ENCODE results near the gene TACR1. TPM values are rescaled to one million over a fixed set of nuclear protein-coding genes. Genes with fewer than 3 reads are reported as not detected.

Gene TACR1
- polyA plus RNA-seq, 1 of the 3 experiments (the other 2 are of a cell fraction): under 0.01 TPM

- H3K36me3 ChIP-seq (replicated peaks in 1 of 2; ENCODE audit: control insufficient read depth in 1 of 2, insufficient read depth in 2 of 2, low read length in 1 of 2): no peaks in the 10 kb centered on the region
- POLR2A ChIA-PET: no interaction called here
- peaks cover 0 to 9% of the 10 kb centered on the region in 2 experiments; a peak in 1 of 4 replicates for H3K4me1 ChIP-seq (ENCODE audit: control insufficient read depth in 1 of 2, insufficient read depth in 2 of 2, low read depth in 1 of 2, low read length in 1 of 2)
- no peaks in the 10 kb centered on the region for H3F3A ChIP-seq (replicated peaks; ENCODE audit: insufficient read depth)
- H3K27ac ChIP-seq (ENCODE audit: low read depth in 2 of 2, low read length in 1 of 2): no peak overlapping the region
- no peak for TF ChIP-seq CTCF (IDR thresholded peaks at IDR 0.05)
- CTCF ChIA-PET: interaction anchor here (1.1 kb wide), 1 partner anchor 132 kb away, joined by 3 read pairs; the partner anchor contains the start of gene TACR1
- H2AFZ ChIP-seq (ENCODE audit: low read depth): no peak overlapping the region
- H3K4me2 ChIP-seq: no peak overlapping the region
- no peaks in the 10 kb centered on the region for H4K20me1 ChIP-seq (ENCODE audit: insufficient read depth)
- H3K79me2 ChIP-seq (ENCODE audit: insufficient read depth): no peaks in the 10 kb centered on the region
- no peaks in the 10 kb centered on the region for H3K9me2 ChIP-seq
- H3K27me3 ChIP-seq (ENCODE audit: insufficient read depth): no peaks in the 10 kb centered on the region; the same call in 1 of the 2 replicates
- WGBS (ENCODE audit: low lambda C conversion rate): 73% methylated on average over 2 of the region's 2 CpGs
- no peak for DNase-seq
- no peak overlapping the region for H3K4me3 ChIP-seq (ENCODE audit: low read depth in 2 of 2, low read length in 1 of 2)
- H3K9me3 ChIP-seq: no peaks in the 10 kb centered on the region
- no peak overlapping the region for H3K9ac ChIP-seq
Observed at GRCh38 chr2:75067506-75067905, 131.8 kb downstream of the TACR1 start.

- H3F3A ChIP-seq (replicated peaks; ENCODE audit: insufficient read depth): no peaks in the 10 kb centered on the region
- H3K9ac ChIP-seq: no peak overlapping the region
- no peak overlapping the region; the same call in 1 of the 2 replicates for H2AFZ ChIP-seq (ENCODE audit: low read depth)
- no peaks in the 10 kb centered on the region for H3K9me3 ChIP-seq
- H3K36me3 ChIP-seq (replicated peaks in 1 of 2; ENCODE audit: control insufficient read depth in 1 of 2, insufficient read depth in 2 of 2, low read length in 1 of 2): no peaks in the 10 kb centered on the region
- ChIA-PET CTCF (interaction anchor here (0.8 to 2.6 kb wide), 8 partner anchors 9 to 337 kb away, joined by 3 to 33 read pairs (median 6); partner anchors contain the start of gene TACR1), POLR2A (no interaction called here)
- H3K27me3 ChIP-seq (ENCODE audit: insufficient read depth): no peaks in the 10 kb centered on the region; the same call in 1 of the 2 replicates
- H3K4me1 ChIP-seq (ENCODE audit: control insufficient read depth in 1 of 2, insufficient read depth in 2 of 2, low read depth in 1 of 2, low read length in 1 of 2): peaks cover 0 to 2% of the 10 kb centered on the region in 2 experiments; a peak in 1 of 4 replicates
- no peak overlapping the region for H3K4me2 ChIP-seq
- H3K9me2 ChIP-seq: no peaks in the 10 kb centered on the region
- H3K27ac ChIP-seq (ENCODE audit: low read depth in 2 of 2, low read length in 1 of 2): no peak overlapping the region
- no peak overlapping the region for H3K4me3 ChIP-seq (ENCODE audit: low read depth in 2 of 2, low read length in 1 of 2)
- no peak for TF ChIP-seq YY1 (IDR thresholded peaks at IDR 0.05; ENCODE audit: low read depth)
- TF ChIP-seq MAX (IDR thresholded peaks at IDR 0.05; ENCODE audit: low read depth): no peak
- no peak for TF ChIP-seq TAF1 (IDR thresholded peaks at IDR 0.05; ENCODE audit: borderline replicate concordance, low read depth, low read length)
- TF ChIP-seq TCF12 (IDR thresholded peaks at IDR 0.05): no peak
- no peak for TF ChIP-seq NFIC (IDR thresholded peaks at IDR 0.05; ENCODE audit: borderline replicate concordance)
- TF ChIP-seq CHD2 (IDR thresholded peaks at IDR 0.05; ENCODE audit: low read length, partially characterized antibody): no peak
- no peak for TF ChIP-seq CTCF (IDR thresholded peaks at IDR 0.05)
- no peak for TF ChIP-seq IRF3 (IDR thresholded peaks at IDR 0.05; ENCODE audit: low read depth, low read length)
- no peak for TF ChIP-seq MEF2A (IDR thresholded peaks at IDR 0.05; ENCODE audit: borderline replicate concordance, low read depth)
- no peak for TF ChIP-seq MXI1 (IDR thresholded peaks at IDR 0.05; ENCODE audit: low read depth, low read length)
- TF ChIP-seq GABPA (IDR thresholded peaks at IDR 0.05; ENCODE audit: low read depth): no peak
- no peak for TF ChIP-seq ZBTB33 (IDR thresholded peaks at IDR 0.05; ENCODE audit: borderline replicate concordance, low read depth)
- no peak for TF ChIP-seq TEAD4 (IDR thresholded peaks at IDR 0.05; ENCODE audit: borderline replicate concordance, insufficient read depth)
- 88% methylated on average over 6 of the region's 6 CpGs for WGBS (ENCODE audit: low lambda C conversion rate)
- no peaks in the 10 kb centered on the region for H3K79me2 ChIP-seq (ENCODE audit: insufficient read depth)
- DNase-seq: no peak
- no peaks in the 10 kb centered on the region for H4K20me1 ChIP-seq (ENCODE audit: insufficient read depth)
Observed at GRCh38 chr2:75066121-75066902, 133.0 kb downstream of the TACR1 start.
